H54 (cell line): Measurements from ENCODE around the gene SLC2A14.
"Not testable (repeated sequence)": the region's sequence is repeated elsewhere in the genome, so short reads cannot be mapped to it uniquely, and the experiment has no call there.

Source experiments
- DNase-seq: peaks from one replicate; pipeline ENCODE4 v3.0.0; 2011; ENCODE audit warnings: low spot score, mixed read lengths; ENCODE audit not compliant: insufficient read length
- FAIRE-seq: peaks from 3 replicates; lab custom pipeline; 2011; peaks lifted over from hg19 to GRCh38; lab: Jason Lieb, UNC
- POLR2A ChIP-seq: IDR thresholded peaks from 2 replicates; pipeline ENCODE4 v1.6.1; 2011; ENCODE audit warnings: low read depth, mild to moderate bottlenecking, low read length

Gene SLC2A14

DNA sequence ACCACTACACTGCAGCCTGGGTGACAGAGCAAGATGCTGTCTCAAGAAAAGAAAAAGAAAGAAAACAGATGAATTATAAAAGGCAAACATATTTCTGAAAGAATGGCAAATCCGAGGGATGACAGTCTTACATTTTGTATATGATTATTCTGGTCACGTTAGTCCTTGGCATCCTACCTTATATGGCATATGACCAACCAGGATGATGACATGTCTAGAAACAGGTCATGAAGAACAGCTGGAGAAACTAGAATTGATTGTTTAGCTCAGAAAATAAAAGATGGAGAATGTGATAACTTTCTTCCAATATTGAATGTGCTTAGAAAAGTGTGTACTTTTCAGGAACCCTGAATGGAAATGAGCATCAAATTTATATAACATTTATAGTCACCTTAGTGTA, 19.2 kb downstream of the SLC2A14 start:
- DNase-seq: no peak
- TF ChIP-seq POLR2A: no peak
- FAIRE-seq: no peak

DNA sequence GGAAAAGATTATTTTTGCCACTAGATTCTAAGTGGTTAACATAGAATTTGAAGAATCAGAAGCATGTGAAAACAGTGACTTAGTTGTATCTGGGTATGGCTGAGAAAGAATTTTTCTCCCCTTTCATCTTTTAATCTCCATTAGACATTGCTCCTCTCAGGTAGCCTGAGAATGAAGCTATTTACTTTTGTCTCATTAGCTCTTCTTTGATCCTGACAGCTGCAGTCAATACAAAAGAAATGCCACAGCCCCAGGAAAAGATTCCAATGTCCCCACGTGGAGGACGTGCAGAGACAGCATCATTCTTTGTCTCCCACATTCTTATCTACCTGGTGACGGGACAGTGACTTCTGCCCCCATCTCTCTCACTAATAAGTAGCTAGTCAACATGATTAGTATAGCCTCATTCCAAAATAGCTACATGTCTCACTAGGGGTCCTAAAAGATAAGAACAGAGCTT, 21.1 kb downstream of the SLC2A14 start:
- not testable (repeated sequence) for DNase-seq, FAIRE-seq

DNA sequence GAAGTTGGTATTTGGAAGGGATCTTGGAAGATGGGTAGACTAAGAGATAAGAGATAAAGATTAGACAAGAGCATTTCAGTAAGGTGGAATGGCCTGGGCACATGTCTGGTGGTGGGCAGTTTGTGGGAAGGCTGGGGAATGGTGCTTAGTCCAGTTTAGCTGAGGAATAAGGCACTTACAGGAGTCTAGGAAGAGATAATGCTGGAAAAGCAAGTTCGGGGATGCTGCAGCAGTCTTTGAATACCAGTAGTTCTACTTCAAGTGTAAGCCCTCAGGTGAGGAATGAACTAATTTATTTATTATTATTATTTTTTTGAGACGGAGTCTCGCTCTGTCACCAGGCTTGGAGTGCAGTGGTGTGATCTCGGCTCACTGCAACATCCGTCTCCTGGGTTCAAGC, 22.6 kb downstream of the SLC2A14 start:
- FAIRE-seq: not testable (repeated sequence)

DNA sequence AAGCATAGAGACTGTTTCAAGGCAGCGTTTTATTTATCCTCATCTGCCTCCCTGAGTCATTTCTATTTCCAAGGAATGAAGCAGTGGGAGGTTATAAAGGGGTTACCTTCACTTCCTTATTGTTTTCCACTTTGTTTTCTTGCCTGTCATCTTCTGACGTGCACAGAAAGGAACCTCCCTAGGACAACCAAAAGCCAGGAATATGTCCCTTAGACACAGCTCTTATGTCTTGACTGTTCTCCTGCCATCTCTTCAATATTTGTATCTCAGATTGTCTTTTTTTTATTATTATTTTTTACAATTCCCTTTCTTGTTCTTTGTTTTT, 24.7 kb downstream of the SLC2A14 start:
- not testable (repeated sequence) for DNase-seq
- FAIRE-seq: peak; percentile 87

More for the DNA sequence above, 22.6 kb downstream of the SLC2A14 start:
- DNase-seq: not testable (repeated sequence)

DNA sequence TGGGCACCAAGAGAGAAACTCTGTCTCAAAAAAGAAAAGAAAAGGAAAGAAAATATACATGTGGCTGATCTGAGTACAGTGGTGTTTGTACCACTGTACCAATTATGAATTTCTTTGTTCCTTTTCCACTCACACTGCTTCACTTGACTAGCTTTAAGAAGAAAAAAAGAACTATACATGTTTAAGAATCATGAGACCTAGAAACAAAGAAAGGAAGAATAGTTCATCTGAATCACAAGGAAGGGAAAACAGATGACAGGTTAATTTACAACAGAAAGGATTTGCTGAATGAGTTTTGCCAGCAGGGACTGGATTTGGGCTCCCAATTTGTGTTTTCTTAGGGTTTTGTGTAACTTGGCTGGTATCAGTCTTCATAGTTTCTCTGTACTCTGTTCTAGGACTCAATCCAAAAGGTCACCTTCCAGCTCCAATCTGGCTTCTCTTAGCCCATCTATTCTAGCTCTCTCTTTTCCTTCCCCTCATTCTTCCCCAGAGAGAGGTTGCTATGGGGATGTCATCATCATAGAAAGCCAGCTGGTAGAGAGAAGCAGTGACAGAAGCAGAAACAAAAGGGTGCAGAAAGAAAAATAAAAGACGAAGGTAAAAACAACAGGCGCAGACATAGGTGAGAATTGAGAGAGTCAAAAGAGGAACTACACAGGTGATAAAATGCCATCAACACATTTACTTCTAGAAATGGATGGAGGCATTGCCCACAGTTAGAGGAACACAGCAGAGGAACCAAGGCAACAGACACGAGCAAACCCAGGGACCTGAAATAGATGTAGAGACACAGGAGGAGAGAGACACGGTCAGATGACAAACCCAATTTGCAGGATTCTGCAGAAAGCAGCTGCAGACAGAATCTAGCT, 25.3 kb downstream of the SLC2A14 start:
- FAIRE-seq, DNase-seq: not testable (repeated sequence)

DNA sequence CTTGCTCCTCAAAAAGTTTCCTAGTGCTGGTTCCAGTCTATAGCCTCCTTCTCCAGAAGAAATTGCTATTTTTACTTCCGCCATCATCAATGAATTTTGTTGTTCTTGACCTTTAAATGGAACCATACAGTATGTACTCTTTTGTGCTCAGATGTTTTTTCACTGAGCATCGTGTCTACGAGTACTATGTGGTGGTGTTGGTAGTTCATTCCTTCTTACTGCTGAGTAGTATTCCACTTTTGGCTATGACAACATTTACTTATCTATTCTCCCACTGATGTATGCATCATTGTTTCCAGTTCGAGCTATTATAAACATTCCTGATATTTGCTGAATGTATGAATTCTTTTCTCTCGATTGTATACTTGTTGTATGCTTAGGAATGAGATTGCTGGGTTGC, 28.6 kb downstream of the SLC2A14 start:
- FAIRE-seq (no peak), DNase-seq (no peak)
- no peak for TF ChIP-seq POLR2A

DNA sequence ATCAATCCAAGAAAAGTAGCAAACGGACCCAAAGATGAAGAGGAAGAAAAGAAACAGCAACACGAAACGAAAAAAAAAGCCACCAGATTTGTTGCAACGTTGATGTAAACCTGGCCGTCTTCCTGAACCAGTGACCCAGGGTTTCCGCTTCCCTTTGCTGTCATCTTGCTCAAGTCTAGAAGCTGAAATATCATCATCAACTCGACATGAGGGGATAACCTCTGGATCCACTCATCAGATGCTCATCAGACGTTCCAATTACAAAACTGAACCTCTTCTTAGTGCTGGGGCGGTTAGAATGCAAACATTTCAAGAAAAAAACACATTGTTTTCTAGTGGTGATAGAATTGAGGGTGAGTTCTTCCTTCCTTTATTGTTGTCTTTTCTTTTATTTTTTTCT, 29.1 kb downstream of the SLC2A14 start:
- not testable (repeated sequence) for DNase-seq
- FAIRE-seq: peak; percentile 27

DNA sequence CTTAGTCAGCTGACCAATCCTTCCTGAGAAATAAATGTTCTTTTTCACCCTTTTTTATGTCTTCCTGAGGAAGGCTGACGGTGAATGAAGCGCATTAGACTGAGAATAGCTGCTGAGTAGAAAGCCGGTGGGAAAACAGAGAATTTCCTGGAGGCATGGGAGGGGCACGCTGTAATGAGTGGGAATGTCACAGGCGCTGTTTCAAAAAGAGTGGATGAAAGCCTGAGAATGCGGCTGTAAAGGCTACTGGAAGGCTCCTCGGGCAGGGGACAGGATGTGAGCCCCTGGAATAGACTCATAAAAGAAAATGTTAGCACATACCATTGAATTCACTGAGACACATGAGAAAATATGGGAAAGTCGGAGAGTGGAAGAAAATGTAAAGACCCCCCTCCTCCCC, 29.6 kb downstream of the SLC2A14 start:
- FAIRE-seq: not testable (repeated sequence)

DNA sequence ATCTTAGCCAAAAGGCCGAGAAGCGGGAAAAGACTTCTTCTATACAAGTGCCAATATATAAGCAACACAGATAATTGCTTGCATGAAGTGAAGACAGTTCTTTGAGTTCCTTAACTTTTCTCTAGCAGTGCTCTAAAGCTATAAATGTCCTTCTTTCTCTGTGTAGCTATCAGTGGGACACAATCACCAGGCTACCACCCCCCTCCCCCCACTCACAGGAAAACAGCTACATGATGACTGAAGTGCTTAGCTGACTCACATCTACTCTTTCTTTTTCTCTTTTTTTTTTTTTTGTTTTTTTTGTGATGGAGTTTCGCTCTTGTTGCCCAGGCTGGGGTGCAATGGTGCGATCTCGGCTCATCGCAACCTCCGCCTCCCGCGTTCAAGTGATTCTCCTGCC, 30.3 kb downstream of the SLC2A14 start:
- DNase-seq: not testable (repeated sequence)
- FAIRE-seq: peak; percentile 50

More for the DNA sequence above, 29.6 kb downstream of the SLC2A14 start:
- DNase-seq: not testable (repeated sequence)

DNA sequence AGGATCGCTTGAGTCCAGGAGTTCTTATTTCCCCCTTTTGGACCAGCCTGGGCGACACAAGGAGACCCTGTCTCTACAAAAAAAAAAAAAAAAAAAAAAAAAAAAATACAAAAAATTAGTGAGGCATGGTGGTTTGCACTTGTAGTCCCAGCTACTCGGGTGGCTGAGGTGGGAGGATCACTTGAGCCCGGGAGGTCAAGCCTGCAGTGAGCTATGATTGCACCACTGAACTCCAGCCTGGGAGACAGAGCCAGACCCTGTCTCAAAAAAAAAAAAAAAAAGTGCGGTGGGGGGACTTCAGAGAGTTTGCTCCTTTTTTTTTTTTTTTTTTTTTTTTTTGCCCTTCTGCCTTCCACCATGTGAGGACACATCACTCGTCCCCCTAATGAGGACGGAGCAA, 32.9 kb downstream of the SLC2A14 start:
- DNase-seq, FAIRE-seq: not testable (repeated sequence)

DNA sequence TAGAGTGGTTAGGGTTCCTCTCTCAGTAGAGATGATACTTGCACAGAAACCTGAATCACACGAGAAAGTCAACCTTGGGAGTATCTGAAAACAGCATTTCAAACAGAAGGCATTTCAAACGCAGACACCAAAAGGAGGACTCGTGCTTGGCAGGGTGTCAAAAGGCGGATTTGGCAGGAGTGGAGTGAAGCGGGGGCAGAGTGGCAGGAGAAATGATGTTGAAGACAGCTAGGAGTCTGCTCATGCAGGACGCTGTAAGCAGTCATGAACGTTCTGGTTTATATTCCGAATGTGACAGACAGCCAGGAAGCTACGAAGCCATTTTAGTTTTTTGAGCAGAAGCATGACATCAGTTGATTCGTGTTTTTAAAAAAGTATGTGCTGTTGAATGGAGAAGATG, 33.5 kb downstream of the SLC2A14 start:
- not testable (repeated sequence) for DNase-seq, FAIRE-seq

DNA sequence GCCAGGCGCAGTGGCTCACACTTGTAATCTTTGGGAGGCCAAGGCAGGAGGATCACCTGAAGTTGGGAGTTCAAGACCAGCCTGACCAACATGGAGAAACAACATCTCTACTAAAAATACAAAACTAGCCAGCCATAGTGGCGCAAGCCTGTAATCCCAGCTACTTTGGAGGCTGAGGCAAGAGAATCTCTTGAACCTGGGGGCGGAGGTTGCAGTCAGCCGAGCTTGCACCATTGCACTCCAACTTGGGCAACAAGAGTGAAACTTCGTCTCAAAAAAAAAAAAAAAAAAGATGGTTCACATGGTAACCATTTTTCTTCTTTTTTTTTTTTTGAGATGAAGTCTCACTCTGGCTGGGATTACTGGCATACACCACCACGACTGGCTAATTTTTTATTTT, 35.3 kb downstream of the SLC2A14 start:
- FAIRE-seq (no peak), DNase-seq (no peak)
- TF ChIP-seq POLR2A: no peak

DNA sequence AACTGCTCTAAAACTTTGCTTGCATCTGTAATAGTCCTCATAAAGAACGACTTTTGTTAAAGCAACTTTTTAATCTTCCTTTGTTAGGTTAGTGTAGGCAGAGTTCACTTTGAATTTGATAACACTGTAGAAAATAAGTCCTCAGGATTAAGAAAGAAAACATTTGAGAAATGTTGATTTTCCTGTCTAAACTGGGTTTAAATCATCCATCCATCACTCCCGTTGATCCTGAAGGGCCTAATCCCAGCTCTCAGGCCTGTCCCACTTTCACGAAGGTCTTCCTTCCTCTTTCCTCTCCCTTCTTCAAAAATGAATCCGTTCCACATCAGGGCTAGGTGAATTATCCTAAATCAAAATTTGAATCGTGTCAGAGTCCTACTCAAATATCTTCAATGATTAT, 36.9 kb downstream of the SLC2A14 start:
- DNase-seq (no peak), FAIRE-seq (no peak)
- no peak for TF ChIP-seq POLR2A

DNA sequence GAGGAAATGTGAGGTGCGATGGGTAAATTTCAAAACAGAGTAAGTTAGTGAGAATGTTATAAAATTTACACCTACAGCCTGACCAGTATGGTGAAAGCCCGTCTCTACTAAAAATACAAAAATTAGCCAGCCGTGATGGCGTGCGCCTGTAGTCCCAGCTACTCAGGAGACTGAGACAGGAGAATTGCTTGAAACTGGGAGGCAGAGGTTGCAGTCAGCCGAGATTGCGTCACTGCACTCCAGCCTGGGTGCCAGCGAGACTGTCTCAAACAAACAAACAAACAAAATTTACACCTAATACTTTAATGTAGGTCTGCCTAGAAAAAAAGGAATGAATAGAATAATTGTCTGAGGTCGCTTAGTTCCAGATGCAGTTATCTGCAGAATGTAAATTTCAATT, 37.6 kb downstream of the SLC2A14 start:
- FAIRE-seq (no peak), DNase-seq (no peak)
- no peak for TF ChIP-seq POLR2A

DNA sequence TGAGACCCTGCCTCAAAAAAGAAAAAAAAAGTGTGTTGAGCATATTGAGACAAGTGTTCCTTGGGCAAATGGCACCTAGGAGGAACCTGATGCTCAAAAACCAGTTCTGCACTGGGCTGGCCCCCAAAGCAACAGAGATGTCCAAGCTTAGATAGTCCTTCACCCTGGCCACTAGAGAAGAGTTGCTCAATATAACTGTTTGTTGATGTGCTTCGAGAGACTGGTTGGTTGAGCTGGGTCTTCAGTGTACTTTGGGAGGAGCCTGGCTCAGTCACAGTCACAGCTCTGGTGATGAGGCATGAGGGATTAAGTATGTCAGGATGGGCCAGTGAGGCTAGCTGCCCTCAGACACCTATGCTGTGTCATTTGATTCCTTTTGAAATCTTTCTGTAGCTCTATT, 38.0 kb downstream of the SLC2A14 start:
- FAIRE-seq (no peak), DNase-seq (no peak)
- TF ChIP-seq POLR2A: no peak

DNA sequence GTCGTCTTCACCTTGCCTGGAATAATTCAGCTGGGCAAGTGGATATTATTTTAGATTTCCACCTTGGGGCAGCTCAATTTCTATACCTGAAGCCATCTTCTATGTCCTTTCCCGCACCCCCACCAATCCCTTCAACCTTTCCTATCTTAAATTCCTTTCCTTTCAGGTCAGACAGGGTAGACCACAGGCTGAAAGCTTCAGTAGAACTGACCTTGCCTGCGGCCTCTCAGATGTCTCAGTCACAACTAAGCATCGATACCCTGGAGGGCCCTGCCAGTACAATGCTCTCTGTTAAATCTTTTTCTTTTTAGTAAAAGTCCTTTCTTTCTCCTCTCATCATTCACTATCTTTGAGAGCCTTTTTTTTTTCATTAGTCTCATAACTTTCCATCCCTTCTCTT, 38.9 kb downstream of the SLC2A14 start:
- DNase-seq (no peak), FAIRE-seq (no peak)

DNA sequence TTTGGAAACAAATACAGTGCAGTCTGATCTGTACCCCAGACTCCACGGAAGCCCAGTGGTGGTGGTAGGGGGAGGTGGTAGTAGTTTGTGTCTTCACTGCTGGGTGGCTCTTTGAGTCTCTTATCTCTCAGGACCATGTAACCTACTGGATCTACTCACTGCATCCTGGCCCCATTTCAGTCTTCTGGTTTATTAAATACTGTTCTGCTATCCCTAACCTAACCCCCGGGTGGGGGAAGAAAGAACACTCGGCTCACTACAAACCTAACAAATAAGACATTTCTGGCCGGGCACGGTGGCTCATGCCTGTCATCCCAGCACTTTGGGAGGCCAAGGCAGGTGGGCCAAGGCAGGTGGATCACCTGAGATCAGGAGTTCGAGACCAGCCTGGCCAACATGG, 39.5 kb downstream of the SLC2A14 start:
- not testable (repeated sequence) for FAIRE-seq, DNase-seq

More for the DNA sequence above, 38.9 kb downstream of the SLC2A14 start:
- no peak for TF ChIP-seq POLR2A
